IPS-18a (cell line): Measurements from ENCODE around the gene CLIC4.
"Not testable (repeated sequence)": the region's sequence is repeated elsewhere in the genome, so short reads cannot be mapped to it uniquely, and the experiment has no call there.

Source experiments
- H3K27ac ChIP-seq: one replicate; pipeline ENCODE4 v1.5.1; 2013; ENCODE audit warnings: low read length
- H3K27me3 ChIP-seq: one replicate; pipeline ENCODE4 v1.6.1; 2013; ENCODE audit warnings: mild to moderate bottlenecking, low read length; ENCODE audit not compliant: control insufficient read depth, insufficient read depth
- H3K36me3 ChIP-seq: one replicate; pipeline ENCODE4 v1.6.1; 2013; ENCODE audit warnings: low read depth, low read length; ENCODE audit not compliant: control insufficient read depth
- H3K4me1 ChIP-seq: one replicate; pipeline ENCODE4 v1.6.1; 2013; ENCODE audit warnings: low read depth, low read length; ENCODE audit not compliant: control insufficient read depth
- H3K4me3 ChIP-seq: one replicate; pipeline ENCODE4 v1.5.1; 2013; ENCODE audit warnings: low read length
- H3K9ac ChIP-seq: one replicate; pipeline ENCODE4 v1.6.1; 2013; ENCODE audit warnings: mild to moderate bottlenecking, low read length, moderate library complexity
- H3K9me3 ChIP-seq: one replicate; pipeline ENCODE4 v1.6.1; 2013; ENCODE audit warnings: low read depth, low read length; ENCODE audit not compliant: control insufficient read depth

Gene CLIC4

DNA sequence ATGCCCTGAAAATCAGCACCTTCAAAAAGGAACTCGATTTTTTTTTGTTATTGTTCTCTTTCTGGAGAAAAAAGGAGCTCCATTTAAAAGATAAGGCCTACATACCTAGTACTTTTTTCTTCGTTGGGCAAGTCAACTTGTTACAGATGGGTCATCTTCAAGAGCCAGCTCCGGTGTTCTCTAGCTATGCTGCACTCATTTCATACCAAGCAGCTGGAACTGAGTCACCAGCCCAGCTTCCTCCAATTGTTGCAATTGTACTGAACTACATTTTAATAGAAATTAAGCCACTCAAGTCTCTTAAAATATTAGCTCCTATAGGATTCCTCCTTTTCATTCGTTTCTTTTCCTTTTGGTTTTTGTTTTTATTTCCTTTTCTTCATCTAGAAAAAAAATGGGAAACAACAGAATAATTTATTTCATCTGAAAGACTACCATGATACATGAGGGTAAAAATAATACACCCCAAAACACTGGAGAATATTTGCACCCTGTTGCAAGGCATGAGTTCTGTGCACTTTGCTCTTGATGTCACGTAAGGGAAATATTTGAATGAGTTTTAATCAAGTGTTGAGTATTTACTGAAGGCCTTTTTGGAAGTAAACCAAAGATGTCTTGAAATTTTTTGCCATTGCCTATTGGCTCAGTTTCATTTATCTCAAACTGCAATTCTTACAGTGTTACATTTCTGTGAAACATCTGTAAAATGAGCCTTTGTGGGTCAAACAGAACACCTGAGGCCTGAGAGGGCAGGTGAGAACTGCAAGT, 60.5 kb downstream of the CLIC4 start:
- Histone ChIP-seq H3K27me3 (no peaks in the 10 kb centered on the region), H3K36me3 (no peaks in the 10 kb centered on the region), H3K4me1 (no peaks in the 10 kb centered on the region), H3K9ac (no peak overlapping the region), H3K4me3 (no peak overlapping the region), H3K27ac (no peak overlapping the region), H3K9me3 (no peaks in the 10 kb centered on the region)

DNA sequence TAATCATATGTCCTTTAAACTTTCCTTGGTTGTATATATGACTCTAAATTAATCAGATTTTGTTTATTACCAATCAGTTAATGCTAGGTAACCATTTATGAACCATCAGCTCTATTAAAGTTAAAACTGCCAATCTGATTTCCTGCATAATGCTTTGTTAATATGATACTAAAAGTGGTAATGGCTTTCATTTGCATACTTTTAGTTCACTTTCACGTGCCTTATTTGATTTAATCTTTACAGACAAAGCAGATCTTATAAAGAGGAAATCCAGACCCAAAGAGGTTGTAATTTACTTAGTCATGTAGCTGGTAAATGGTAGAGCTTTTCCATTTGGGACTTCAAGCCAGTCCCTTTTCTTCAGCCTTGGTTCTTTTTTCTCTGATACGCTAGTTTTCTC, 61.3 kb downstream of the CLIC4 start:
- Histone ChIP-seq H3K27me3 (no peaks in the 10 kb centered on the region), H3K36me3 (no peaks in the 10 kb centered on the region), H3K4me3 (no peak overlapping the region), H3K9me3 (no peaks in the 10 kb centered on the region), H3K4me1 (no peaks in the 10 kb centered on the region), H3K9ac (no peak overlapping the region), H3K27ac (no peak overlapping the region)

GRCh38 chr1:24811494-24811893, 66.2 kb downstream of the CLIC4 start:
- not testable (repeated sequence) for H3K4me1 ChIP-seq, H3K36me3 ChIP-seq, H3K4me3 ChIP-seq, H3K9me3 ChIP-seq, H3K27me3 ChIP-seq, H3K9ac ChIP-seq, H3K27ac ChIP-seq

DNA sequence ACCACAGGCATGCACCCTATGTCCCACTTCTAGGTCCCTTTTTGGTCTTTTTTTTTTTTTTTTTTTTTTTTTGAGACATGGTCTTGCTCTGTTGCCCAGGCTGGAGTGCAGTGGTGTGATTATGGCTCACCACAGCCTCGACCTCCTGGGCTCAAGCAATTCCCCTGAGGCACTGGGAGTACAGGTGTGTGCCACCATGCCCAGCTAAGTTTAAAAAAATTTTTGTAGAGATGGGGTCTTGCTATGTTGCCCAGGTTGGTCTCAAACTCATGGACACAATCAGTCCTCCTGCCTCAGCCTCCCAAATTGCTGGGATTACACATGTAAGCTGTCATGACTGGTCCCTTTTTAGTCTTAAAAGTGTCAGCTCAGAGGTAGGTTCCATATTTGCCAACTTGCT, 75.0 kb downstream of the CLIC4 start:
- H3K9me3 ChIP-seq, H3K27ac ChIP-seq, H3K36me3 ChIP-seq, H3K27me3 ChIP-seq, H3K9ac ChIP-seq, H3K4me3 ChIP-seq, H3K4me1 ChIP-seq: not testable (repeated sequence)

DNA sequence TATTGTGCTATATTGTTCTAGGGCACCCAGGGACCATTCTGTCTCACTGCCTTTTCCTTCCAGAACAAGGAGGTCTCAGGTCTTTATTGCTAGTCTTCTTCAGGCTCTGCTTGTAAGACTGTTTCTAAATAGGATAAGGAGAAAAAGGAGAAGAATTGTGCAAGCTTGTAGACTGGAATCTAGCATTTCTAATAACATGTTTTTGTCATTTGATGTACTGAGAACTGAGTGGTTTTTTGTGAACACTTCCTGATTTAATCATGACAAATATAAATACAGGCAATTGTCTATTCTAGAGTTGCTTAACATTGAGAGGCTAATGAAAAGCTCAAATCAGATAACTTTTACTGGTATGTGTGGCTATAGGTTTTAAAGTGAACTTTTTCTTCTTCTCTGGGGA, 77.6 kb downstream of the CLIC4 start:
- Histone ChIP-seq H3K4me3 (no peak overlapping the region), H3K27me3 (no peaks in the 10 kb centered on the region), H3K36me3 (peaks cover 14% of the 10 kb centered on the region), H3K27ac (no peak overlapping the region), H3K9ac (no peak overlapping the region), H3K4me1 (no peaks in the 10 kb centered on the region), H3K9me3 (no peaks in the 10 kb centered on the region)

- H3K9me3 ChIP-seq, H3K27ac ChIP-seq, H3K4me3 ChIP-seq, H3K9ac ChIP-seq, H3K4me1 ChIP-seq, H3K27me3 ChIP-seq: not testable (repeated sequence)
- H3K36me3 ChIP-seq = peaks cover 16% of the 10 kb centered on the region
Measured at GRCh38 chr1:24823486-24823885, 78.2 kb downstream of the CLIC4 start.

GRCh38 chr1:24825174-24825573, 79.9 kb downstream of the CLIC4 start:
- H3K4me1 ChIP-seq = no peaks in the 10 kb centered on the region
- H3K9ac ChIP-seq = no peak overlapping the region
- H3K4me3 ChIP-seq = no peak overlapping the region
- H3K27ac ChIP-seq = no peak overlapping the region
- H3K9me3 ChIP-seq = no peaks in the 10 kb centered on the region
- no peaks in the 10 kb centered on the region for H3K27me3 ChIP-seq
- H3K36me3 ChIP-seq = peaks cover 16% of the 10 kb centered on the region

DNA sequence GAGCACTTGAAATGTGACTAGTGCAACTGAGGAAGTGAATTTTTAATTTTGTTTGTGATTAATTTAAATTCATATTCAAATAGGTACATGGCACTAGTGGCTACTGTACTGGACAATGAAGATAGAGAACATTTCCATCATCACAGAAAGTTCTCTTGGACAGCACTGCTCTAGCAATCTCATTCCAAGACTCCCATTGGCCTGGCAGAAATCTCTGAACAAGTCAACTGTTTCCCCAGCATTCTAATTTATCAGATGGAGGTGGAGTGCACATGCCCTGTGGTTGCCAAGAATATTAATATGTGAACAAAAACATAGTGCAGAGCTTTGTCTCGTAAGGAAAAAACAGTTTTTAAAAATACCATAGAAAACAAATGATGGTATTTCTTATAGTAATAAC, 81.3 kb downstream of the CLIC4 start:
- Histone ChIP-seq H3K27me3 (no peaks in the 10 kb centered on the region), H3K4me3 (no peak overlapping the region), H3K36me3 (peaks cover 16% of the 10 kb centered on the region), H3K9ac (no peak overlapping the region), H3K27ac (no peak overlapping the region), H3K9me3 (no peaks in the 10 kb centered on the region), H3K4me1 (no peaks in the 10 kb centered on the region)

GRCh38 chr1:24827379-24828135, 82.3 kb downstream of the CLIC4 start:
- H3K36me3 ChIP-seq = peaks cover 16% of the 10 kb centered on the region
- no peak overlapping the region for H3K27ac ChIP-seq
- H3K9ac ChIP-seq = no peak overlapping the region
- no peaks in the 10 kb centered on the region for H3K9me3 ChIP-seq
- H3K4me3 ChIP-seq = no peak overlapping the region
- H3K4me1 ChIP-seq = no peaks in the 10 kb centered on the region
- no peaks in the 10 kb centered on the region for H3K27me3 ChIP-seq

DNA sequence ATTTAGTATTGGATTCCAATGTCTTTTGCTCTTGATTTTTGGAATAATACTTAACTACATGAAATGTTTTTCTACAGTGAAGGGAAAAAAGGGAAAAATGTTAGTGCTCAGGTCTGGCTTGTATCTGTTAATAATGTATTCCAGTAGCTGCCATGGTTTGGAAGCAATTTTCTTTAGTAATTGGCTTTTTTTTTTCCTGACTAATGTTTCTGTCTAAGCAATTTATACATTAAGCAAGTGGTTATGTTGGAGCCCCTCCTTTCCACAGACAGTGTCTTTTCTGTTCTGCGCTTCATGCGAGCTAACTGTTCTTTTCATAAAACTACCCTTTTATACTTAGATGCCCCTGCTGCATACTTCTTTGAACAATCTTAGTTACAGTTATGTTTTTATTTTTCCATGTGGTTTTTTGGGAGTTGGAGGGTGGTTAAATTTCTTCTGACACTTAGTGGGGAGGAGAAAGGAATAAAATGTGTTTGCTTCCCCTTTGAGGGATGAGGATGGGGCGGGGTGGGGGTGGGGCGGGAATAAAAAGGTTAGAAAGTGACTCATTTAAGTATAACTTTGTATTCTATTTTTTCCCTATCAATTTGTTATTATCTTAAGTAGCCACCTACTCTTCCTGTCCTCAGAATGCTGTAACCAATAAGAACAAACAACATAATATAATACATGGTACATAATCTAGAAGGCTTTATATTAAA, 83.1 kb downstream of the CLIC4 start:
- Histone ChIP-seq H3K27me3 (no peaks in the 10 kb centered on the region), H3K4me3 (no peak overlapping the region), H3K4me1 (no peaks in the 10 kb centered on the region), H3K36me3 (peaks cover 16% of the 10 kb centered on the region), H3K27ac (no peak overlapping the region), H3K9me3 (no peaks in the 10 kb centered on the region), H3K9ac (no peak overlapping the region)

DNA sequence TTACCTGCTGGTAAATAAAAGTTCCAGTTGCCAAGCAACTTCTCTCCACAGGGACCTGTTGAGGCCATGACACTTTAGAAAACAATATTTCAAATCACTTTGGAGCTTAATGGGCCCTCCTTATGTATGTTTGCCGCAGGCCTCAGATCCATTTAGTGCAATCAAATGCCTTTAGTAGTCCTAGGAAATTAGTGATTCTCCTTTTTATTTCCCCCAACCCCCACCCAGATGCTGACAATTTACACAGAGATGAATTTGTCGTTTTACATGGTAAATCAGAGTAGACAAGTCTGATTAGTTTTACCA, 83.6 kb downstream of the CLIC4 start:
- Histone ChIP-seq H3K27ac (no peak overlapping the region), H3K4me1 (no peaks in the 10 kb centered on the region), H3K9ac (no peak overlapping the region), H3K9me3 (no peaks in the 10 kb centered on the region), H3K4me3 (no peak overlapping the region), H3K36me3 (peaks cover 16% of the 10 kb centered on the region), H3K27me3 (no peaks in the 10 kb centered on the region)
